Stimulated activated CD8-positive, alpha-beta memory T cell treated with anti-CD3 and anti-CD28 coated beads, Interleukin-4, amount 100 ng/mL, for 1 hour (primary cell): ENCODE data around the gene PPP2R5B.
A peak's percentile ranks its signal among the peaks of the same experiment; 100 is the strongest.

Experiments used
- DNase-seq, 2 donors: peaks; one replicate each; pipeline ENCODE4 v3.0.0-alpha.2; 2020; ENCODE audit warnings: low read depth in 2 of 2, low spot score in 1 of 2

The PPP2R5B gene

GRCh38 chr11:64928957-64929356 lies 4.5 kb downstream of the PPP2R5B start:
- DNase-seq = no peak

- DNase-seq = no peak
Observed at GRCh38 chr11:64929625-64930024, 5.1 kb downstream of the PPP2R5B start.

- no peak for DNase-seq
Observed at GRCh38 chr11:64930340-64930739, 5.9 kb downstream of the PPP2R5B start.

GRCh38 chr11:64931290-64931689 lies 6.8 kb downstream of the PPP2R5B start:
- no peak for DNase-seq

GRCh38 chr11:64932324-64932723 lies 7.8 kb downstream of the PPP2R5B start:
- no peak for DNase-seq

GRCh38 chr11:64933213-64933934 lies 8.9 kb downstream of the PPP2R5B start:
- no peak for DNase-seq

- no peak for DNase-seq
Observed at GRCh38 chr11:64933935-64934681, 9.6 kb downstream of the PPP2R5B start.

GRCh38 chr11:64934682-64935358 lies 10.3 kb downstream of the PPP2R5B start:
- DNase-seq = no peak

- DNase-seq = no peak
Observed at GRCh38 chr11:64935359-64936081, 11.0 kb downstream of the PPP2R5B start, which contains the start of gene GPHA2. Gene GPHA2, minus strand, starts transcription at chr11:64935893. Its CDS starts 433 bp downstream, at chr11:64935460.

- no peak for DNase-seq
Observed at GRCh38 chr11:64936539-64936938, 12.1 kb downstream of the PPP2R5B start.

GRCh38 chr11:64947208-64947814 lies 22.8 kb downstream of the PPP2R5B start:
- DNase-seq = no peak

GRCh38 chr11:64951529-64951928 lies 27.0 kb downstream of the PPP2R5B start:
- no peak for DNase-seq

GRCh38 chr11:64954201-64954600 lies 29.7 kb downstream of the PPP2R5B start:
- no peak for DNase-seq

GRCh38 chr11:64959498-64959897 lies 35.0 kb downstream of the PPP2R5B start:
- no peak for DNase-seq

GRCh38 chr11:64960719-64961118 lies 36.2 kb downstream of the PPP2R5B start:
- no peak for DNase-seq

- no peak for DNase-seq
Observed at GRCh38 chr11:64963072-64963631, 38.7 kb downstream of the PPP2R5B start.

- no peak for DNase-seq
Observed at GRCh38 chr11:64967375-64967774, 42.9 kb downstream of the PPP2R5B start.

- DNase-seq = no peak
Observed at GRCh38 chr11:64969209-64969608, 44.7 kb downstream of the PPP2R5B start.

- no peak for DNase-seq
Observed at GRCh38 chr11:64970731-64971151, 46.3 kb downstream of the PPP2R5B start.

GRCh38 chr11:64971421-64972233 lies 47.1 kb downstream of the PPP2R5B start, which contains the start of gene MAJIN:
Gene MAJIN, minus strand, starts transcription at chr11:64972108. Its CDS starts 12,703 bp downstream, at chr11:64959405.
- DNase-seq = peak; percentile 50 to 82
